Embryonic facial prominence (tissue), 1 donor: Measurements from ENCODE around the gene TP73.
"Not testable (repeated sequence)": the region's sequence is repeated elsewhere in the genome, so short reads cannot be mapped to it uniquely, and the experiment has no call there.

Experiments used
- DNase-seq: peaks from one replicate; pipeline ENCODE4 v3.0.0-alpha.2; 2016; ENCODE audit errors: extremely low spot score

Gene TP73

DNA sequence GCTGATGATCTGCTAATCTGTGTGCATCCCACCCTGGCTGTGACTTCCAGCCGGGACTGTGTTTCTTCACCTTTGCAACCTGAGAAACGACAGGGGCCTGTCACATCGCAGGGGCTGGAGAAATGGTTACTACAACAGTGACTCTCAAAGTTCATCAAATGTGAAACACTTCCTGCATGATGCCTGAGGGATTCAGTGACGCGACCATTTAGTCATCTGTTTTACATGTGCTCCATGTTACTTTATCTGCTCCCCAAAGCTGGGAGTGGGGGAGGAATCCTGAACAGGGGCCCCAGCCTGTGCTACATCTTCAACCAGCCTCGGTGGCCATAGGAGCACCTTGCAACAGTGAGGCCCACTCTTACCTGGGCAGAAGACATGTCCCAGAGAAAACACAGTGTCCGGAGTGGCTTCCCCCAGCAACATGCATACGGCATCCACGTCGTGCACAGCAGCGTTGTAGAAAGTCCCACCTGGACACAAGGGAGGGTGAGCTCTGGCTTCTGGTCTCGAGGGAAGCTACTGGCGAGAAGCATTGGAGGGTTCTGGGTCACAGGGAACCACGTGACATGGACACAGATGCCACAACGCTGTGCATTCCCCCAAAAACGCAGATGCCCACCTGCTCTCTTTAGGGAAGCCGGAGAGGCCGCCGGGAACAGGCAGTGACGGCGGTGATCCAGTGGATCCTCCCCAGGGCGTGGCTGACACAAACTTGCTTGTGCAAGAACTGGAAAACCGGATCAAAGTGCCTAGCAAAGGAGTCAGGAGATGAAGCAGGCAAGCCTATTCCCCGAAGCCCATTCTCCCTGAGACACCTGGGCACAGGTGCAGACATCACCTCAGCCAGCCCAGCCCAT is 90.4 kb downstream of the TP73 start:
- no peak for DNase-seq

DNA sequence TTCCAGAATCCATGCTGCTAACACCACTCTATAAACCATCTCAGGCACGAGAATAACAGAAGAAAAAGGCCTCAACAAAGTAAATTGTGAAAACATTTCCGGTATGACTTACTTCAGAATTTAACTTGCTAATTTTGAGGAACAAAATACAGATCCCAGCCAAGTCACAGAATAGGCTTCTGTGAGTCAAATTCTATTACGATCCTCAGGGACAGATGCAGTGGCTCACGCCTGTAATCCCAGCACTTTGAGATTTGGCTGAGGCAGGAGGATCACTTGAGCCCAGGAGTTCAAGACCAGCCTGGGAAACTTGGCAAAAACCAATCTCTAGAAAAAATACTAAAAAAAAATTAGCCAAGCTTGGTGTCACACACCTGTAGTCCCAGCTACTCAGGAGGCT is 91.1 kb downstream of the TP73 start:
- no peak for DNase-seq

DNA sequence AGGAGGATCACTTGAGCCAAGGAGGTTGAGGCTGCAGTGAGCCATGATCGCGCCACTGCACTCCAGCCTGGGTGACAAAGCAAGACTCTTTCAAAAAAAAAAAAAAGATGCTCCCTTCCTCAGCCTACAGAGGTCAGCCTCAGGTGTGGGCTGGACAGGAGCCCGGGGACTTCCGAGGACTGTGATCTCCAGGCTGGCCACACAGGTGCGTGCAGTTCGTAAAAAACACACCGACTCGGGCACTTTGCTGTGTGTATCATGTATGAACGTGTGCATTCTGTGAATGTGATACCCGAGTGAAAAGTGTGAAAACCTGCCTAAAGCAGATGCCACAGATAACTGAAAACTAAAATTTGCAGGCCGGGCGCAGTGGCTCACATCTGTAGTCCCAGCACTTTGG is 91.5 kb downstream of the TP73 start:
- no peak for DNase-seq

DNA sequence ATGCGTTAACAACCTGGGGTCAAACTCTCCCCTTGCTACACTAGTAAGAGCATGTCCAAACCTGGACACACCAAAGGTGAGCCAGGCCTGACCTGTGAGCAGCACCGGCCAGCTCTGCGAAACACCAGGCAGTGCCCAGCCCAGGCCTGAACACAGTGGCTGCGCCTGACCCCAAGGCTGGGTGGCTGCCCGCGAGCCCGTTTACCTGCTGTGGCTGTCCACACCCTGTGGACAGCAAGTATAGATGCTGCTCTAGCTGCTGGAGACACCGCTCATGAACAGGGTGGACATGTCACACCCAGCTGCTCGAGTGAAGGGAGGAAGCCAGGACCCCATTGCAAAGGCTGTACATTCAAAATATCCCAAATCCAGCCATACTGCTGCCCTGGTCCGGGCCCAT is 92.3 kb downstream of the TP73 start:
- DNase-seq: no peak

DNA sequence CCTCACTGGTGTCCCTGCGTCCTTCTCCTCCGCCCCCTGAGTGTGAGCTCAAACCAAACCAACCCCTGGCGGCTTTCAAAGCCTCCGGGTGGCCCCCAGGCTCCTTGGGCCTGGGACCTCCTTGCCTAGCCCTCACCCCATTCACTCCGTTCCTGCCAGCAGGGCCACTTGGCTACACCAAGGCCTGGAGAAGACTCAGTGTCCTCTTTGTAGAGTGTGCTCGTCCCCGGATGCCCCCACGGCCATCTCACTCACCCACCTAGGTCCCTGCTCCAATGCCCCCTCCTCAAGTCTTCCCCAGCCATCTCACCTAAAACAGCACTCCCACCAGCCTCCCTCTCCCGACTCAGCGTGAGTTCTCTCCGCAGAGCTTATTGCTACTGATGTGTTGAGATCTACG is 92.8 kb downstream of the TP73 start:
- DNase-seq: no peak

DNA sequence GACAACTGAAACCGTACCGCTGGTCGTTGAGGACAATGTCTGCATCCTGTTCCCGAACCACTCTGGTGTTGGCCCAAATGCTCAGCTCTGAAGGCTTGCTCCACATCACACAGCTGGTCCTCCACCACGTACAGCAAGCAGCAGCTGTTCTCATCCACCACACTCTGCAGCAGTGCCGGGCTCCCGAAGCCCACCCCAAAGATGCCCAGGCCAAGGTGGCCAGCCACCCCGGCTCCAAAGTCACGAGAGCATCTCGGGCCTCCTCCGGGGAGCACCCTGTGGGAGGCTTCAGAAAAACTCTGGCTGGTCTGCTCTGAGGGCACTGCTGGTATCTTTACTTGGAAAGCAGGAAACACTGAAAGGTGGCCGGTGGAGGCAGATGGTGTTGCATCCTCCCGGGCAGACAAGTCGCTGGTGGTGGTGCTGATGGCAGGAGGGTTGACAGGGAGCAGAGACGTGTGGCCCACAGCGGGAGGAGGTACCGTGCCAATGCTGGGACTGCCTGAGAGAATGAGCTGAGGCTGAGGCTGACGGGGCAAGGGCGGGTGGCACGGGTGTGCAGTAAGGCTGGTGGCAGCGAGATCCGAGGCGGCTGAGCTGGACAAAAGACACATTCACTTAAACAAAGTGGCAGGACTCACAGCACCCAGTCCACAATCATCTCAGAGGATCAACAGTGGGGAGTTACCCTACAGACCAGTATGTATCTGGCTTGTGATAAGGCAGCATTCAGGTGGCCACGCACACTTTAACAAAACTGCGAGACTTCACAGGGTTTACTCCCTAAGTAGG is 93.5 kb downstream of the TP73 start:
- DNase-seq: no peak

DNA sequence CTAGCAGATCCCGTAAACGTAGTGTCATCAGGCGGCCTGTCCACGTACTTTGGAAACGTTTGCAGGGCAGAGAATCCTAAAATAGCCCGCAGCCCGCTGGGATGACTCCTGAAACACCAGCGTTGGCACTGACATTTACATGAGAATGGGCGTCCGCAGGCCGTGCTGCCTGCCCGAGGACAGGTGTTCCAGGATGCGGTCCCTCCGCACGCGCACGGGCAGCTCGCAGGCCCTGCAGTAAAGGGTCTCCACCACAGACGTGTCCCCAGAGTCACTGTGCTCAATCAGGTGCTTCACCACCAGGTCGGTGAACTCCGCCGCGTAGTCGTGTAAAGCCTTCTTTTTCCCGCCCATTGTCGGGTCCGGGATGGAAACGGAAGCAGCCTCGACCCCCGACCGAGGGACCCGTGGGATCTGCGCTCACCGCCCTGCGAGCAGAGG is 94.1 kb downstream of the TP73 start:
- no peak for DNase-seq

DNA sequence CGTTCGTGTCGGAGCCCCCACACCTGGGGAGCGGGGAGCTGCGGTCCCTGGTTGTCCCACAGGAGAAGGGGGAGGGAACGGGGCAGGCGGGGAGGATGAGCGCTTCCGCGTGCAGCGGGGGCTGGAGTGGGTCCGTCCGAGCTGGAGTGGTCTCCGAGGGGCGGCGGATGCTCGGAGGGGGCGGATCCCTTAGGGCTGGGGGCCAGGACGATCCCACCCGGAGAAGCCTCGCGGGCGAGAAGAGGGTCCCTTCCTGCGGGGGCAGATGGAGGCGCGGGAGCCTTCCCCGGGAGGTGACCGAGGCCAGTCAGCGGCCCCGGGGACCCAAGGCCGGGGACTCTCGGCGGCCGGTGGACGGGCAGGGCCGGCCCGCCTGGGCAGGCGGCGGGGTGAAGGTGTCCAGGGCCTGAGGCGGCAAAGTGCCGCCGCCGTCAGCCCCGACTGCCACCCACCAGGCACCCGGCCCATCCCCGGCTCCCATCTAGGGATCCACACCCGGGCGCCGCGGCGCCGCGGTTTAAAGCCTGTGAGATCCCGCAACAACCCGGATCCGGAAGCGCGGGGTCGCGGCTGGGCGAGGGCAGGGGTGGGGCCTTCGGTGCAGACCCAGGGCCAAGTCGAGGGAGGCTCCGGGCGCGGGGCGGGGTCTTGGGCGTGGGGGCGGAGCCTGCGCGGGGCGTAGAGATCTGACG is 94.7 kb downstream of the TP73 start:
- no peak for DNase-seq

DNA sequence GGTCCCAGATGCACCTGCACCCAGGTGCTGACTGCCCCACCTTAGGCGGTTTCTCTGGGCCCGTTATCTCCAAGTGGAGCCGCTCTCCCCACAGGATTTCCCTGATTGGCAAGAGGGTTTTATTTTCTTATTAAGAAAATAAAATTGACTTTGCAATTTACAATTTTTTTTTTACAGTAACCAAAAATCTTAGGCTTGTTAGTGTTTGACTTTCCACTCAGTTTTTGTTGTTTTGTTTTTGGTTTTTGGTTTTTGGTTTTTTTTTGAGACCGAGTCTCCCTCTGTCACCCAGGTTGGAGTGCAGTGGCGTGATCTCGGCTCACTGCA is 95.2 kb downstream of the TP73 start:
- DNase-seq: no peak

DNA sequence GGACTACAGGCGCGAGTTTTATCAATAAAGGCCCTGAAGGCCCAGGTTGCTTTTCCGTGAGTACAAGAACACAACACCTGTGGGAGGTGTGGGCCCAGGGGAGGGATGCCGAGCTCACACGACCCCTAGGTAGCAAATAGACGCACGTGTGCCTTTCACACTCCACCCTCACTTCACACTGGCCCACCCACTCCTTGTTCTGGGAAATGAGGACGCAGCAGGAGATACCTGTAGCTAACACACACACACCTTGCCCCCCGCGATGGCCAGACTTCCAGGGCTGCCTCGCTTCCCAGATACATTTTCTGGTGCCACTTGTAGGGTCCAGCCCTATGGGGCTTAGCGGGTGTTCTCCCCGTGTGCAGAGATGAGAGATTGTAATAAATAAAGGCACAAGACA is 95.6 kb downstream of the TP73 start:
- no peak for DNase-seq

DNA sequence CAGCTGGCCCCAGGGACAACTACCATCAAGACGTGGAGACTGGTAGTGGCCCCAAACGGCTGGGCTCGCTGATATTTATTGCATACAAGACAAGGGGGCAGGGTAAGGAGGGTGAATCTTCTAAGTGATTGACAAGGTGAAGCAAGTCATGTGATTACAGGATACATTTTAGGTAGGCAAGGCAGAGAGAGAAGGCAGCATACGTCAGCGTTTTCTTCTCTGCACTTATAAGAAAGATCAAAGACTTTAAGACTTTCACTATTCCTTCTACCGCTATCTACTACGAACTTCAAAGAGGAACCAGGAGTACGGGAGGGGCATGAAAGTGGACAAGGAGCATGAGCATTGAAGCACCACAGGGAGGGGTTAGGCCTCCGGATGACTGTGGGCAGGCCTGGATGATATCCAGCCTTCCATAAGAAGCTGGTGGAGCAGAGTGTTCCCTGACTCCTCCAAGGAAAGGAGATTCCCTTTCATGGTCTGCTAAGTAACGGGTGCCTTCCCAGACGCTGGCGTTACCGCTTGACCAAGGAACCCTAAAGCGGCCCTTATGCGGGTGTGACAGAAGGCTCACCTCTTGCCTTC is 96.1 kb downstream of the TP73 start:
- not testable (repeated sequence) for DNase-seq

DNA sequence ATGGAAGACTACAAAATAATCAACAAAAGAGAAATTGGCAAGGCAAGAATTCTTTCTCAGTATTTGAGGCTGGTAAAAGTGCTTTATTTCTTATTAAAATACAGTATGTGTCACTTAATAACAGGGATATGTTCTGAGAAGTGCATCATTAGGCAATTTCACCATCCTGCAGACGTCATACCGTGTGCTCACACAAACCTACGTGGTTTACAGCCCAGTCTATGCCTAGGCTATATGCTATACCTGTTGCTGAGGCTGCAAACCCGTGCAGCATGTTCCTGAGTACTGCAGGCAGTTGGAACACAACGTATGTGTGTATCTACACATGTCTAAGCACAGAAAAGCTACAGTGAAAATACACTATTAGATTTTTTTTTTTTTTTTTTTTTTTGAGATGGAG is 97.2 kb downstream of the TP73 start:
- DNase-seq: no peak

DNA sequence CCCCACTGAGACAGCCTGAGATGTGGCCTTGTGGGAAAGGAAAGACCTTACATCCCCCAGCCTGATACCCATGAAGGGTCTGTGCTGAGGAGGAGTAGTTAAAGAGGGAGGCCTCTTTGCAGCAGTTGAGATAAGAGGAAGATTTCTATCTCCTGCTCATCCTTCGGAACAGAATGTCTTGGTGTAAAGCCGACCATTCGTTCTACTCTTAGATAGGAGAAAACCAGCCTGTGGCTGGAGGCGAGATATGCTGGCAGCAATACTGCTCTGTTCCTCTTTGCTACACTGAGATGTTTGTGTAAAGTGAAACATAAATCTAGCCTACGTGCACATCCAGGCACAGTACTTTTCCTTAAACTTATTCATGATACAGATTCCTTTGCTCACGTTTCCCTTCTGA is 98.4 kb downstream of the TP73 start:
- no peak for DNase-seq

DNA sequence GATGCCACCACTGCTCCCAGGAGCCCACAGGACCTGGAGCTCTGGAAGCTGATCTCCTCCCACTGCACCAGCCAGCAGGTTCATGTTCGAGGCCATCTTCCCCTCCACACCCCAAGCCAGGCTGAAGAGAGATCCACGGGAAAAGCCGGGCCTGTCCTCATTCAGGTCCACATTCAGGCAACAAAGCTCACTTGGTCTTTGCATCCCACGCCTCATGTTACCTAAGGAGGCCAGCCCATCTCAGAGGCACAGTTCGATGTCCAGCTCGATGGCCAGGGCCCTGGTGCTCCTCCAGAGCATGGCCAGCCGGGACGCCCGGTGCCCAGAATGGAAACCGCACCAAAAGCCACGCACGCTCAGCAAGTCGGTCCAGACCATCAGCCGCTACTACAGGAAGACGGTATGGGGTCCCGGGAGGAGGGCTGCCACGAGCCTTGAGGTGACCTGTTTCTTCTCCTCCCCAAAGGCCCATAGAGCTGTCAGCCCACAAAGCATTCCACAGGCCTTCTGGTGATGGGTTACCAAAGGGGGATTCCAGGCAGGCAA is 100.2 kb downstream of the TP73 start, which contains the start of gene CCDC27:
TSS of gene CCDC27 (plus strand) at position 51 of the 546 bp plus-strand sequence. CDS start at position 83, 32 bp downstream.
- no peak for DNase-seq

DNA sequence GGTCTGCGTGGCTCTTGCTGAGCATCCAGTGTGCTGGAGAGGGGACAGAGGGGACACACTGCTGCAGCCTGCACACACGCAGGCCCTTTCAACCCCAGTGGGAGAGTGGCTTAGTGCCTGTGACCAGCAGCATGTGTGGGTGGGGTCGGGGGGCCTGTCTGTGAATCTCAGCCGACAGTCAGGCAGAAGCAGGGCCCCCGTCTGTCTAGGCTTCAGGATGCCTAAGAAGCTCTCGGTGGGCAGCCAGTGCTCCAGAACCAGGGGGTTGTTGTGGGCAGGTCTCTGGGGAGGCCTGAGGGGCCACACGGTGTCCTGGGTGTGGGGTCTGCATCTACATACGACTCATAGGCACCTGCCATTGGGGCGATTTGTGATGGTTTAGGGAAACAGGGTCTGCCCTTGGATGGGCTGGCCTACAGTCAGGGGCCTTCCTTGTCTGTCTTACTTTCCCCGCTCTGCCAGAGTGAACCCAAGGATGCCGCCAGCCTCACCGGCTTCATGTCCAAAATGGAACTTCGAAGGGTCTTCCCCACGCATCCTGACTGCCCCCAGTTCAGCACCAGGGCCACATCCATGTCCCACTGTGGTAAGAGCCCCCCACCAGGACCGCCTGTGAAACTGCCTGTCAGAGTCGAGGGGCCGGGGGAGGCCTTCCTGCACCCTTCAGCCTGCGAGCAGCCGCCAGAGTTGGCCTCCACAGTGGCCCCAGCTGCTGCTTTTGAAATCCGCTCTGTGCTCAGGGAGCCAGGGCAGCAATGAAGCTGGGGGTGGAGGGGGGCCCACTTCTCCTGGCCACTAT is 101.5 kb downstream of the TP73 start:
- no peak for DNase-seq

DNA sequence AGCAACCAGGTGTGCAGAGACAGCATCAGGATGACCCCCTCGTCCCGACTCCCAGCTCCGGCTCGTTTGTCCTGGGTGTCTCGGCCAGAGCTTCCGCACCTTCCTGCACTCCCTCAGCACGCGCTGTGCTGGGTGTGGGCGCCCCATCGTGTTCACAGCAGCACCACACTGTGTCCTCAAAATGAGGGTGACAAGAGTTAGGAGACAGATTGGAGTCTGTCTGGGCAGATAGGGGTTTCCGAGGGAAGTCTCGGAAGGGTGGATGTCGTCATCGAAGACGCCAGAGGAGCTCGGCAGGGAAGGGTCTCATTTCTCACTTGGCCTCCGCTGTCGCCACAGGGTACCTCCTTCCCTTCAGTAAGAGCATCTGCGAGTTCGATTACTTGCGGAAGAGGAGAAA is 104.1 kb downstream of the TP73 start:
- DNase-seq: no peak

DNA sequence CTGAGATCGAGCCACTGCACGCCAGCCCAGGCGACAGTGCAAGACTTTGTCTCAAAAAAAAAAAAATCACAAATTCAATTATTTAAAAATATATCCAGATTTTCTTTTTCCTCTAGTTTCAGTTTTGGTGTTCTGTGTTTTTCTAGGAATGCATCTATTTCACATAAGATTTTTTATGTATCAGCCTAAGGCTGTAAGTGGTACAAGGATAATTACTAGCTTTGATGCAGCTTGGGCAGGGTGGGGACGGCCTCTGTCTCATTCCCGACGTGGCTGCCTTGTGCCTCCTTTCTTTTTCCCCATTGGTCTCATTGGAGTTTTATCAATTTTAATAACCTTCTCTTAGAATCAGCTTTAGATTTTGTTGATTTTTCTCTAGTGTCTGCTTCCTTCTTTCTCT is 106.8 kb downstream of the TP73 start:
- no peak for DNase-seq

DNA sequence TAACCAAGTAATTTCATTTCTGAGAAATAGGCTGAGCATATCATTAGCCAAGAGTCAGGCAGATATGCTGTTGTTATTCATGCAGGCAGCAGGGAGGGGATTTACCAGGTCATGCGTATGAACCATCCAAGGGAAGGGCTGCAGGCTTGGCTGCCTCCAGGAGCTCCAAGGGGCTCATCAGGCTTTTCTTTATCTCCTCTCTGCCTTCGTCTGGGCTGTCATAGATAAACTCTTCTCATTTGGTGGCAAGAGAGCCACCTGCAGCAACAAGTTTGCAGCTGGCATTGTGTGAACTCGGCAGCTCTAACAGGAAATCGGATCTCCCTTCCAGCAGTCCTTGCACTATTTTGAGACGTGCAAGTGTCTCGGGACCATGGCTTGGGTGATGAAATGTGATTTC is 107.5 kb downstream of the TP73 start:
- DNase-seq: no peak

DNA sequence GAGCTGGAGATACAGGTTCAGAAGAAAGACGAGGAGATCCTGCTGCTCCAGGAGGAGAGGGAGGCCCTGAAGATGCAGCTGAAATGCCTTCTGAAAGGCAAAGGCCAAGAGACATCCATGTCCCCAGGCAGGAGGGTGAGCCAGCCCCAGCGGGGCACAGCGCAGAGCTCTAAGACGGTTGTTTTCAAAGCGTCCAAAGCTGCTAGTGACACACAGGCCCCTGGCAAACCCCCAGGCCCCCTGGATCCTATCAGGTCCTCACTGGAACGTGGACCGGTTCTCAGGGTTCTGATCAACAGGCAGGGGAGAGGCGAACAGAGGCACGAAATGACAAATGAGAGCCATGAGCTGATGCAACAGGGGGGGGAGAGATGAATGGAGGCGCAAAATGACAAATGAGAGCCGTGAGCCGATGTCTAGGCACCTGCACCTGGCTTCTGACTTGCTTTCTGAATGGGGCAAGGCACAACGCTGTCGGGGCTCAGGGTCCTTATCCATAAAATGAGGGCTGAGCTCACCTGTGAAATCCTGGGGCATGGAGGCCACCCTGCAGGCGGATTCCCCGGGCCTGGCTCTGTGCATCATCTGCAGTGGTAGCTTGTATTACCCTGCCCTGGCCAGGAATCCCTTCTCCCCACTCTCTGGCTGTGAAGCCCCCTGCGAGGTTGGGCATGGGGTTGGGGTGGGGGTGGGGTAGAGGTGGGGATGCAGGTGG is 109.1 kb downstream of the TP73 start:
- DNase-seq: no peak

DNA sequence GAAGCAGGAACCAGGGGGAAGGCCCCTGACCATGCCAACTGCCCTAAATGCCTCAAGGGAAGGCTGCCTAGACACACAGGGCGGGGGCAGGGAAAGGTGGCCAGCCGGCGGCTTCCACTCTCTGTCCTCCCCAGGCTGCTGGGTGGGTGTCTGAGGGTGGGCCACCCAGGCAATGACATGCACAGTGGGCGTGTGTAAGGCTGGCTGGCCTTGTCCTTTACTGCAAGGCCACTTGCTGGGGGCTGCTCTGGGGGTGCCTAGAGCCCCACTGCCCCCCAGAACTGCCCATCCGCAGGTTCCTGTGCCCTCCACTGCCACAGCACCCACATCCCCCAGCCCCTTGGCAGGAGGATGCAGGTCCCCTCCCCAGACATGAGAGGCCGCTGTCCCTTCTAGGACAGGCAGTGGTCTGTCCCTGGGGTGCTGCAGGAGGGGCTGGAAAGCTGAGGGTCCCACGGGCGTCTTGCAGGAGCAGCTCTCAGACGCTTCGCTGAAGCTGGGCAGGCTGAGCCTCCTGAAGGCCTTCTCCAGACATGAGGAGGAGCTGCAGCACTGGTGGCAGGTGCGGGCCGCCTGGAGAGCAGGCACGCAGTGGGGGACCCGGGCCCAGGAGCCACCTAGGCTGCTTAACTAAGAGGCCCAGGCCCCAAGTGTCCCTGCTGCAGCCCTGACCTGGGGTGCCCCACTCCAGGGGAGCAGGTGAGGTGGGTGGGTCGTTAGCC is 110.0 kb downstream of the TP73 start:
- no peak for DNase-seq
